Keratinocyte (primary cell): ENCODE results near the gene ARHGAP8. TPM values are rescaled to one million over a fixed set of nuclear protein-coding genes. Genes with fewer than 3 reads are reported as not detected.

Experiments
- DNase-seq: peaks from one replicate; pipeline ENCODE4 v3.0.0-alpha.2; 2011; ENCODE audit warnings: low read depth, missing footprints, low spot score
- FAIRE-seq: peaks from 2 replicates; lab custom pipeline; 2011; peaks lifted over from hg19 to GRCh38; lab: Jason Lieb, UNC
- H2AFZ ChIP-seq: 2 replicates; pipeline ENCODE4 v1.6.0; 2012; ENCODE audit warnings: low read length, control low read depth, inconsistent platforms; ENCODE audit not compliant: control insufficient read depth
- H3K27ac ChIP-seq: 2 replicates; pipeline ENCODE4 v1.5.1; 2011; ENCODE audit warnings: low read length; ENCODE audit not compliant: control insufficient read depth, insufficient read depth
- H3K27me3 ChIP-seq: 3 replicates; pipeline ENCODE4 v1.6.0; 2011; ENCODE audit warnings: low read length; ENCODE audit not compliant: control insufficient read depth, insufficient read depth; ENCODE audit errors: extremely low read depth
- H3K36me3 ChIP-seq, 2 experiments: 2 replicates in 1 of 2; 3 replicates in 1 of 2; pipeline ENCODE4 v1.5.1; 2011; ENCODE audit warnings: low read length in 2 of 2, mild to moderate bottlenecking in 1 of 2; ENCODE audit not compliant: control insufficient read depth in 2 of 2, insufficient read depth in 2 of 2; ENCODE audit errors: extremely low read depth in 1 of 2
- H3K4me1 ChIP-seq: 3 replicates; pipeline ENCODE4 v1.5.1; 2011; ENCODE audit warnings: low read length; ENCODE audit not compliant: control insufficient read depth, insufficient read depth; ENCODE audit errors: extremely low read depth
- H3K4me2 ChIP-seq: 3 replicates; pipeline ENCODE4 v1.6.0; 2011; ENCODE audit warnings: low read depth, low read length; ENCODE audit not compliant: control insufficient read depth, insufficient read depth; ENCODE audit errors: extremely low read depth
- H3K4me3 ChIP-seq, 3 experiments: fragments of 200-600 bp in 1 of 3; sonication (generic) in 1 of 3; 2 replicates in 2 of 3; 3 replicates in 1 of 3; pipeline ENCODE4 v1.5.1; 2011 to 2016; ENCODE audit warnings: low read length in 3 of 3, mild to moderate bottlenecking in 3 of 3, control low read depth in 2 of 3, inconsistent platforms in 1 of 3, low read depth in 1 of 3, mixed read lengths in 1 of 3, mixed run types in 1 of 3, moderate library complexity in 1 of 3; ENCODE audit not compliant: control insufficient read depth in 2 of 3, insufficient read depth in 2 of 3; ENCODE audit errors: extremely low read depth in 1 of 3
- H3K79me2 ChIP-seq: 2 replicates; pipeline ENCODE4 v1.6.0; 2012; ENCODE audit warnings: low read length; ENCODE audit not compliant: control insufficient read depth, insufficient read depth
- H3K9ac ChIP-seq: 3 replicates; pipeline ENCODE4 v1.6.0; 2011; ENCODE audit warnings: low read length; ENCODE audit not compliant: control insufficient read depth, insufficient read depth; ENCODE audit errors: extremely low read depth
- H3K9me1 ChIP-seq: 3 replicates; pipeline ENCODE4 v1.6.0; 2011; ENCODE audit warnings: low read length; ENCODE audit not compliant: control insufficient read depth, insufficient read depth; ENCODE audit errors: extremely low read depth
- H3K9me3 ChIP-seq: 2 replicates; pipeline ENCODE4 v1.5.1; 2012; ENCODE audit warnings: low read depth, low read length; ENCODE audit not compliant: control insufficient read depth
- H4K20me1 ChIP-seq: 3 replicates; pipeline ENCODE4 v1.6.0; 2011; ENCODE audit warnings: low read length; ENCODE audit not compliant: control insufficient read depth, insufficient read depth; ENCODE audit errors: extremely low read depth
- CTCF ChIP-seq, 3 experiments: IDR thresholded peaks in 1 of 3; conservative IDR thresholded peaks in 1 of 3; optimal IDR thresholded peaks in 1 of 3; 2 replicates in 2 of 3; 3 replicates in 1 of 3; pipeline versions ENCODE3 to v1.5.1; 2011; ENCODE audit warnings: low read length in 3 of 3, mild to moderate bottlenecking in 3 of 3, moderate library complexity in 2 of 3, control low read depth in 1 of 3, inconsistent platforms in 1 of 3; ENCODE audit not compliant: insufficient read depth in 2 of 3; ENCODE audit errors: extremely low read depth in 1 of 3
- EZH2 ChIP-seq: IDR thresholded peaks from one replicate; pipeline ENCODE4 v1.6.1; 2012; ENCODE audit warnings: inconsistent platforms, mild to moderate bottlenecking, low read length, moderate library complexity
- dilution Hi-C: fragments of 300-500 bp; cut with MboI; formaldehyde crosslinking; loops from one replicate; pipeline ENCODE4 v1.7.0; 2020; ENCODE audit warnings: low sequenced_read_pairs; ENCODE audit not compliant: extremely low pct_ligation_motif_present
- polyA plus RNA-seq, 5 experiments: library from polyadenylated mRNA; depleted of rRNA in 3 of 5; stranded (reverse) in 3 of 5; stranded (forward) in 1 of 5; unstranded in 1 of 5; fragments of >200 nt; gene quantifications; 1 replicate in 1 of 5; 2 replicates in 3 of 5; 3 replicates in 1 of 5; pipeline versions ENCODE4 v1.2.1 to v1.2.3, GENCODE V29; 2011 to 2012; ENCODE audit warnings: missing spikeins in 2 of 5, low read depth in 1 of 5, low replicate concordance in 1 of 5

Gene ARHGAP8
- polyA plus RNA-seq, 1 donor (not counting 4 experiments of a cell fraction or from before 2014, with no cell fraction given) = 21.3 TPM

- dilution Hi-C loops = no loop called here
- no peaks in the 10 kb centered on the region for H3K27me3 ChIP-seq
- no peak for TF ChIP-seq EZH2
- TF ChIP-seq CTCF (optimal IDR thresholded peaks at IDR 0.05 in 1 of 3, IDR thresholded peaks at IDR 0.05 in 1 of 3, conservative IDR thresholded peaks at IDR 0.05 in 1 of 3; ENCODE audit: extremely low read depth in 1 of 3, insufficient read depth in 2 of 3, low read length in 3 of 3) = no peak
- no peak overlapping the region for H3K9ac ChIP-seq
- H4K20me1 ChIP-seq = no peaks in the 10 kb centered on the region
- no peaks in the 10 kb centered on the region for H3K79me2 ChIP-seq
- H3K9me3 ChIP-seq = no peaks in the 10 kb centered on the region
- no peak overlapping the region for H3K4me3 ChIP-seq
- no peaks in the 10 kb centered on the region for H3K4me1 ChIP-seq
- H3K4me2 ChIP-seq = no peak overlapping the region
- H3K27ac ChIP-seq = no peak overlapping the region
- FAIRE-seq = no peak
- no peaks in the 10 kb centered on the region for H3K9me1 ChIP-seq
- H3K36me3 ChIP-seq = peaks cover 12 to 13% of the 10 kb centered on the region in 2 experiments
- DNase-seq = no peak
- no peak overlapping the region for H2AFZ ChIP-seq
Observed at GRCh38 chr22:44718418-44718817, 34.0 kb upstream of the ARHGAP8 start.

GRCh38 chr22:44719586-44720368 lies 32.6 kb upstream of the ARHGAP8 start:
- H3K36me3 ChIP-seq = peaks cover 13% of the 10 kb centered on the region in 2 experiments

More at GRCh38 chr22:44719586-44720368, 32.6 kb upstream of the ARHGAP8 start:
- dilution Hi-C loops = no loop called here
- no peak overlapping the region for H3K27ac ChIP-seq
- H3K4me2 ChIP-seq = no peak overlapping the region
- no peak overlapping the region for H3K4me3 ChIP-seq
- H3K9me1 ChIP-seq = no peaks in the 10 kb centered on the region
- no peaks in the 10 kb centered on the region for H3K4me1 ChIP-seq
- H3K9me3 ChIP-seq = no peaks in the 10 kb centered on the region
- H4K20me1 ChIP-seq = no peaks in the 10 kb centered on the region
- TF ChIP-seq CTCF (optimal IDR thresholded peaks at IDR 0.05 in 1 of 3, IDR thresholded peaks at IDR 0.05 in 1 of 3, conservative IDR thresholded peaks at IDR 0.05 in 1 of 3; ENCODE audit: extremely low read depth in 1 of 3, insufficient read depth in 2 of 3, low read length in 3 of 3) = no peak
- no peak overlapping the region for H3K9ac ChIP-seq
- H3K79me2 ChIP-seq = no peaks in the 10 kb centered on the region
- DNase-seq (no peak), FAIRE-seq (no peak)
- H2AFZ ChIP-seq = no peak overlapping the region
- no peaks in the 10 kb centered on the region for H3K27me3 ChIP-seq
